GM23338 (cell line): ENCODE data around the gene FOXP1. TPM values are rescaled to one million over a fixed set of nuclear protein-coding genes. Genes with fewer than 3 reads are reported as not detected.
A peak's percentile ranks its signal among the peaks of the same experiment; 100 is the strongest.

Experiments
- ATAC-seq: fragments of 200-7000 bp; cut with Tn5 transposase; 3 replicates; pipeline ENCODE4 v1.9.1; 2020
- DNase-seq: peaks from one replicate; pipeline ENCODE4 v3.0.0-alpha.2; 2015; ENCODE audit warnings: low spot score
- H2AFZ ChIP-seq: fragments of 200-600 bp; sonication (generic); 2 replicates; pipeline ENCODE4 v1.8.0; 2016; ENCODE audit warnings: antibody characterized with exemption, mild to moderate bottlenecking, moderate library complexity
- H3F3A ChIP-seq: fragments of 200-600 bp; sonication (generic); replicated peaks from 2 replicates; pipeline ENCODE4 v1.8.0; 2017; ENCODE audit warnings: antibody characterized with exemption, mixed run types, low read depth
- H3K27ac ChIP-seq: fragments of 200-600 bp; sonication (generic); 2 replicates; pipeline ENCODE4 v1.6.1; 2016; ENCODE audit warnings: low read depth
- H3K27me3 ChIP-seq: fragments of 200-600 bp; sonication (generic); 2 replicates; pipeline ENCODE4 v1.8.0; 2016; ENCODE audit warnings: mild to moderate bottlenecking, mixed run types, moderate library complexity; ENCODE audit not compliant: insufficient read depth
- H3K36me3 ChIP-seq: fragments of 200-600 bp; sonication (generic); 2 replicates; pipeline ENCODE4 v1.8.0; 2016; ENCODE audit warnings: mild to moderate bottlenecking; ENCODE audit not compliant: insufficient read depth
- H3K4me1 ChIP-seq: fragments of 200-600 bp; sonication (generic); 2 replicates; pipeline ENCODE4 v1.8.0; 2016; ENCODE audit warnings: mild to moderate bottlenecking, moderate library complexity; ENCODE audit not compliant: insufficient read depth
- H3K4me2 ChIP-seq: fragments of 200-600 bp; sonication (generic); 2 replicates; pipeline ENCODE4 v1.7.1; 2017; ENCODE audit warnings: mixed run types
- H3K4me3 ChIP-seq: fragments of 200-600 bp; sonication (generic); 2 replicates; pipeline ENCODE4 v1.6.1; 2016; ENCODE audit warnings: mixed run types
- H3K79me2 ChIP-seq: fragments of 200-600 bp; sonication (generic); replicated peaks from 2 replicates; pipeline ENCODE4 v1.8.0; 2017; ENCODE audit warnings: mild to moderate bottlenecking; ENCODE audit not compliant: insufficient read depth
- H3K9me2 ChIP-seq: fragments of 200-600 bp; sonication (generic); 2 replicates; pipeline ENCODE4 v1.8.0; 2017; ENCODE audit not compliant: insufficient read depth
- H4K20me1 ChIP-seq: fragments of 200-600 bp; sonication (generic); replicated peaks from 2 replicates; pipeline ENCODE4 v1.8.0; 2017; ENCODE audit warnings: mild to moderate bottlenecking; ENCODE audit not compliant: insufficient read depth
- H3K27ac Mint-ChIP-seq: 2 replicates; pipeline ENCODE4 v1.8.0; 2020; ENCODE audit warnings: inconsistent platforms, mild to moderate bottlenecking, moderate library complexity, mixed read lengths
- H3K27me3 Mint-ChIP-seq: 3 replicates; pipeline ENCODE4 v1.8.0; 2022; ENCODE audit warnings: low read depth, mild to moderate bottlenecking, moderate library complexity, mixed read lengths, inconsistent platforms; ENCODE audit not compliant: insufficient read depth, poor library complexity
- H3K36me3 Mint-ChIP-seq: 3 replicates; pipeline ENCODE4 v1.8.0; 2021; ENCODE audit warnings: low read depth, mild to moderate bottlenecking, inconsistent platforms, moderate library complexity, mixed read lengths
- H3K4me1 Mint-ChIP-seq: 3 replicates; pipeline ENCODE4 v1.8.0; 2020; ENCODE audit warnings: mild to moderate bottlenecking, inconsistent platforms, mixed read lengths
- H3K4me3 Mint-ChIP-seq: 3 replicates; pipeline ENCODE4 v1.8.0; 2021; ENCODE audit warnings: moderate library complexity, mild to moderate bottlenecking, inconsistent platforms, mixed read lengths
- H3K9me3 Mint-ChIP-seq: 3 replicates; pipeline ENCODE4 v1.8.0; 2020; ENCODE audit warnings: moderate library complexity, mild to moderate bottlenecking, inconsistent platforms, mixed read lengths
- CREB1 ChIP-seq: fragments of 250-450 bp; sonication (Bioruptor Pico); IDR thresholded peaks from 2 replicates; pipeline ENCODE4 v1.5.0; 2020; ENCODE audit warnings: low read depth, mild to moderate bottlenecking, moderate library complexity
- CTCF ChIP-seq, 2 experiments: fragments of 200-600 bp in 1 of 2; sonication (generic) in 1 of 2; conservative IDR thresholded peaks; 2 replicates each; pipeline versions ENCODE4 v1.5.1 to v1.6.1; 2016 to 2017; ENCODE audit warnings: antibody characterized with exemption in 2 of 2, low read depth in 2 of 2, mild to moderate bottlenecking in 2 of 2, moderate library complexity in 1 of 2
- EZH2 ChIP-seq: fragments of 200-600 bp; sonication (generic); IDR thresholded peaks from one replicate; pipeline ENCODE4 v1.8.0; 2017; ENCODE audit warnings: antibody characterized with exemption, mild to moderate bottlenecking, low read depth; ENCODE audit not compliant: unreplicated experiment
- EZH2phosphoT487 ChIP-seq: fragments of 200-600 bp; sonication (generic); IDR thresholded peaks from one replicate; pipeline ENCODE4 v1.8.1; 2018; ENCODE audit warnings: antibody characterized with exemption; ENCODE audit not compliant: unreplicated experiment
- NANOG ChIP-seq: IDR thresholded peaks from 2 replicates; pipeline ENCODE4 v1.6.1; 2016; ENCODE audit warnings: antibody characterized with exemption, borderline replicate concordance
- POLR2AphosphoS5 ChIP-seq: IDR thresholded peaks from 2 replicates; pipeline ENCODE4 v1.6.1; 2016; ENCODE audit warnings: antibody characterized with exemption, low read depth
- STAT1 ChIP-seq: IDR thresholded peaks from one replicate; pipeline ENCODE4 v1.6.1; 2016; ENCODE audit warnings: antibody characterized with exemption; ENCODE audit not compliant: unreplicated experiment
- ZNF462 ChIP-seq: fragments of 250-450 bp; sonication (Bioruptor Pico); IDR thresholded peaks from 2 replicates; pipeline ENCODE4 v1.5.0; 2020; ENCODE audit warnings: mild to moderate bottlenecking, moderate library complexity
- polyA plus RNA-seq: library from polyadenylated mRNA; unstranded; fragments of >200 nt; fragmentation: Nextera tagmentation; extraction: Ambion mirVana; gene quantifications from 2 replicates; pipeline ENCODE4 v1.2.1, GENCODE V29; 2016
- total RNA-seq: library from RNA; depleted of rRNA; stranded (reverse); fragments of >200 nt; shearing (Covaris generic); gene quantifications from 2 replicates; pipeline ENCODE4 v1.2.3, GENCODE V29; 2014

The FOXP1 gene
- total and polyA plus RNA-seq, 2 experiments from 2014 or later = 32.9 to 35.5 TPM

- Histone ChIP-seq H3F3A (peaks cover 11% of the 10 kb centered on the region), H3K4me3 (peak overlapping the region; percentile 32), H4K20me1 (no peaks in the 10 kb centered on the region), H3K4me2 (peak overlapping the region; percentile 65), H3K27ac (peak overlapping the region; percentile 82; the same call in 1 of the 2 replicates), H3K36me3 (no peaks in the 10 kb centered on the region), H2AFZ (no peak overlapping the region), H3K27me3 (no peaks in the 10 kb centered on the region), H3K79me2 (peaks cover 14% of the 10 kb centered on the region), H3K4me1 (peaks cover 100% of the 10 kb centered on the region), H3K9me2 (no peaks in the 10 kb centered on the region)
- ATAC-seq (no peak; the same call in 2 of the 3 replicates), DNase-seq (no peak)
- H3K27me3 Mint-ChIP-seq = peaks cover 7% of the 10 kb centered on the region
- peak overlapping the region; percentile 4; the same call in 1 of the 3 replicates for H3K4me3 Mint-ChIP-seq
- H3K36me3 Mint-ChIP-seq = no peaks in the 10 kb centered on the region; the same call in 2 of the 3 replicates
- peak overlapping the region; percentile 22 for H3K27ac Mint-ChIP-seq
- TF ChIP-seq NANOG (no peak; the same call in 1 of the 2 replicates), STAT1 (no peak), EZH2 (no peak), EZH2phosphoT487 (no peak), CREB1 (CRISPR knock-in tag) (no peak), CTCF (conservative IDR thresholded peaks at IDR 0.05; ENCODE audit: low read depth in 2 of 2) (no peak), POLR2AphosphoS5 (no peak), ZNF462 (CRISPR knock-in tag) (no peak)
- no peaks in the 10 kb centered on the region for H3K9me3 Mint-ChIP-seq
- H3K4me1 Mint-ChIP-seq = peaks cover 99% of the 10 kb centered on the region
Measured at GRCh38 chr3:71050166-71050537, 533.4 kb downstream of the FOXP1 start.
